Fibroblast of mammary gland (primary cell): ENCODE measurements around the gene SPEM3.

ENCODE experiments used
- DNase-seq: peaks from one replicate; pipeline ENCODE4 v3.0.0-alpha.2; 2010; ENCODE audit warnings: low read depth
- H3K4me3 ChIP-seq: 2 replicates; pipeline ENCODE4 v1.5.1; 2011; ENCODE audit warnings: low read depth, mild to moderate bottlenecking, low read length, moderate library complexity; ENCODE audit not compliant: control insufficient read depth
- CTCF ChIP-seq: conservative IDR thresholded peaks from 2 replicates; pipeline ENCODE4 v1.5.1; 2011; ENCODE audit warnings: low read depth, low read length, inconsistent platforms; ENCODE audit not compliant: control insufficient read depth, insufficient read depth

SPEM3 gene

GRCh38 chr17:7383742-7384488 lies 44.7 kb upstream of the SPEM3 start:
- DNase-seq = no peak
- H3K4me3 ChIP-seq = peak overlapping the region; percentile 22
- TF ChIP-seq CTCF = no peak

DNA sequence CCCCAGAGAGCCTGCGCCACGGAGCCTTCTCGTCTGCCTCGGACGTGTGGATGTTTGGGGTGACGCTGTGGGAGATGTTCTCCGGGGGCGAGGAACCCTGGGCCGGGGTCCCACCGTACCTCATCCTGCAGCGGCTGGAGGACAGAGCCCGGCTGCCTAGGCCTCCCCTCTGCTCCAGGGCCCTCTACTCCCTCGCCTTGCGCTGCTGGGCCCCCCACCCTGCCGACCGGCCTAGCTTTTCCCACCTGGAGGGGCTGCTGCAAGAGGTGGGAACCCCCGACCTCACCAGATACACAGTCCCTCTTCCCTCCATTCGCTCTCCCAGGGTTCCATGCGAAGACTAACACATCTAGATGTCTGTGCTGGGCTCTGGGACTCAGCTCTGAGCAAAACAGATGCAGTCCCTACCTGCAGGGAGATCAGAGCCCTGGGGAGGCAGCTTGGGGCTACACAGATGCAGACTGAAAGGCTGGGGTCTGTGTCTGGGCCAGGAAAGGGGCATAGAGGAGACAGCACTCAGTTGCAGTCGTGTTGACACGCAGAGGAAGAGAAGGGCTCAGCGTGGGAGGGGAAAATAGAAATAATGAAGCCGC lies 44.1 kb upstream of the SPEM3 start:
- peak overlapping the region; percentile 22 for H3K4me3 ChIP-seq
- TF ChIP-seq CTCF = no peak
- DNase-seq = no peak

DNA sequence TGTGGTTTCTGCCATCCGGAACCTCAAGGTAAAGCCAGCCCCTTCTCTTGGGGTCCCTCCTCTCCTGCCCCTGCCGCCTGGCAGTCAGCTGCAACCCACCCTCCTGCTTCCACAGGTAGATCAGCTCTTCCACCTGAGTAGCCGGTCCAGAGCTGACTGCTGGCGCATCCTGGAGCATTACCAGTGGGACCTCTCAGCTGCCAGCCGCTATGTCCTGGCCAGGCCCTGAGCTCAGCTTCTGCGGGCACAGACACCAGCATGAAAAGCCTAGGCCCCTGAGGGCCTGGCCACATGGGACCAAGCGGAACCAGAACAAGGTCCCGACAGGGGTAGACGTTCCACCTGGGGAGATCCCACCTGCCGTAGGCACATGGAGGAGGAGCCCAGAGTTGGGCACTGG lies 39.8 kb upstream of the SPEM3 start:
- H3K4me3 ChIP-seq = no peak overlapping the region

DNA sequence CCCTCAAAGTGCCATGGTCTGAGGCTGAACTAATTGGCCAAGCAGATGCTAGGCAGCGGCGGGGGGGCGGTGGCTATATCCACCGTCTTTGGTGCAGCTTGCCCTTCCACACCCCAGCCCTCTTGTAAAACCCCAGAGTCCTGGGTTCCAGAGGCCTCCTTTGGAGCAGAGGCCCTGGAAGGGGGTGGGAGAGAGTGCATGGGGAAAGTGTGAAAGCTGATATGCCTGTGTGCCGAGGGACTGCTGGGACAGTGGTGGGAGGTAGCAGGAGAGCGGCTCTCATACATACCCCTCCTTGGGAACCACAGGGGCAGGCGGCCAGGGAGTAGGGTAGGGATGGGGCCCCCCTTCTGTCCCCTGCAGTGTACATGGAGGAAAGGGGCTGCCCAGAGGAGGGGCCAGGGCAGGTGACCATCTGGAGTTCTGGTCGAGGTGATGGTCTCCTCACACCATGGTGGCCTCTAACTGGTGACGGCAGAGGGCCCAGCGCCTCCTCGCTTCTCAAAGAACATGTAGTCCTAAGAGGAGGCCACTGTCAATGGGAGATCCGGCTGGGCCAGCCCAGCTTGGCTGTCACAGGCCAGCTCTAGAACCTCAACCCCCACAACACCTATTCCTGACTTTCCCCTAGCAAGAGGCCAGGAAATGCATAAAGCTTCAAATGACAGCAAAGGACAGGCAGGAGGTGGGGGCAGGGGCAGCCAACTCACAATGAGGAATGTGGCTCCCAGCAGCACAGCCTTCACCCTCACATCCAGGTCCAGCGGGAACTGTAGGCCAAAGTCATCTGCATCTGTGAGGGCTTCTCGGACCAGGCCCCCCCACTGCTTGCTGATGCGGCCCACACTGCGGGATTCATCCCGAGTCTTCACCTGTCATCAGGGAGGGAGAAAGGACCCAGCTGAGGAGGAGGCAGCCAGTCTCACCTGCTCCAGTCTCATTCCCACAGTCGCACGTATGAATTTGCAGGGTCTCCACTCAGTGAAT lies 38.4 kb upstream of the SPEM3 start:
- no peak overlapping the region for H3K4me3 ChIP-seq
- TF ChIP-seq CTCF = no peak
- no peak for DNase-seq

More for the DNA sequence above, 39.8 kb upstream of the SPEM3 start:
- no peak for TF ChIP-seq CTCF
- no peak for DNase-seq

DNA sequence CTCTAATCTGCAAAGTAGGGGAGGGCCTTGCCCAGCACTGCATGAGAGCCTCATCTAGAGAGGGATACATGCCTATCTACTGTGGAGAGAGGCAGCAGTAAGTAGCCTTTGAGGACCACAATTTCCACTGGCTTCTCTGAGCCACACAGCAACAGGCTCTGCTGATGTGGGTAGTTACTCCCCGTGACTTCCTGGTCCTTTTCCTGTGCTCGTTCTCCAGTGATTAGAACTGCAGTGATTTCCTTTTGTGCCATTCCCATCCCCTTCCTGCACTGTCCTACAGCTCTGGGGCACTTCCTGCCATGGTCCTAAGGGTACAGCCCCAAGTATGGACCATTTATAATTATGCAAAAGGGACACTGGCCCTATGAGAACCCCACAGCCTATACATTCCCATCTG lies 37.4 kb upstream of the SPEM3 start:
- TF ChIP-seq CTCF = no peak
- no peak for DNase-seq
- no peak overlapping the region for H3K4me3 ChIP-seq

DNA sequence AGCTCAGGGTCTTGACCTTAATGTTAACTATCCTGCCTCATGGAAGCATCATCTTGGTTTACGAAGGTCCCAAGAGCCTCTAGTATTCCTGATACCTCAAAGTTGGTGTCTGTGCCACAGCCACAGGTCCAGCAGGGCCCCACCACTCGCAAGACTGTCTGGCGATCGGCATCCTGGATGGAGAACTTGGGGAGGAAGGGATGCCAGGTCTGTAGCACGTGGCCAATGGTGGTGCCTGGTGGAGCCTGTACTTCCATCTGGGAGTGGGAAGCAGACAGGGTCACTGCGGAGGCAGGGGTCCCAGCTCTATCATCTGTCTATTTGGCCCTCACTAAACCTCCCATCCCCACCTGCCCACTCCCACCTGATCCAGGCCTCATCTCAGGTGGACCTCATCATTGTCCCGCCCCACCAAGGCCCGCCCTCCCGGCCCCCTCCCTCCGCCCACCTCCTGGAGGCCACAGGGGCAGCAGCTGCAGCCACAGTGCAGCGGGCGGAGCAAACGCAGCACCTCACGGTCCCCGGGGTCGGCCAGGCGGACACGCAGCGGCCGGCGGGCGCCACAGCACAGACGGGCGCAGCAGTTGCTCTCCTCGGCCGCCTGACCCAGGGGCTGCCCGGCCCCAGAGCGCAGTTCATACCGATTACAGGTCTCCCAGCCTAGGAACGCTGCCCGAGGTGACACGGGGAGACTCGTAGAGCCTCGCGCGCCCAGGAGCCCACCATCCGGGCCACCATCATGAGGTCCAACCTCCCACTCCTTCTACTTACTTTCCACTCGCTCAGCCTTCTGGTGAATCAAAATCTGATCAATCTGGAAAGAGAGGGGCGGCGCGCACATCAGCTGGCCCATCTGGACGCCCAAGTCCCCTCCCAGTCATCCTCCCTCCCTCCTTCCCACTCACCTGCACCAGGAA lies 35.7 kb upstream of the SPEM3 start:
- DNase-seq = no peak
- no peak for TF ChIP-seq CTCF
- peak overlapping the region; percentile 82 for H3K4me3 ChIP-seq
